ENCODE measurements around the gene MARCHF4. TPM values are rescaled to one million over a fixed set of nuclear protein-coding genes. Genes with fewer than 3 reads are reported as not detected.

MARCHF4 gene
- total and polyA plus RNA-seq, 2 donors (not counting 3 experiments of a cell fraction or from before 2014, with no cell fraction given), result 11.7 to 21.5 TPM

DNA sequence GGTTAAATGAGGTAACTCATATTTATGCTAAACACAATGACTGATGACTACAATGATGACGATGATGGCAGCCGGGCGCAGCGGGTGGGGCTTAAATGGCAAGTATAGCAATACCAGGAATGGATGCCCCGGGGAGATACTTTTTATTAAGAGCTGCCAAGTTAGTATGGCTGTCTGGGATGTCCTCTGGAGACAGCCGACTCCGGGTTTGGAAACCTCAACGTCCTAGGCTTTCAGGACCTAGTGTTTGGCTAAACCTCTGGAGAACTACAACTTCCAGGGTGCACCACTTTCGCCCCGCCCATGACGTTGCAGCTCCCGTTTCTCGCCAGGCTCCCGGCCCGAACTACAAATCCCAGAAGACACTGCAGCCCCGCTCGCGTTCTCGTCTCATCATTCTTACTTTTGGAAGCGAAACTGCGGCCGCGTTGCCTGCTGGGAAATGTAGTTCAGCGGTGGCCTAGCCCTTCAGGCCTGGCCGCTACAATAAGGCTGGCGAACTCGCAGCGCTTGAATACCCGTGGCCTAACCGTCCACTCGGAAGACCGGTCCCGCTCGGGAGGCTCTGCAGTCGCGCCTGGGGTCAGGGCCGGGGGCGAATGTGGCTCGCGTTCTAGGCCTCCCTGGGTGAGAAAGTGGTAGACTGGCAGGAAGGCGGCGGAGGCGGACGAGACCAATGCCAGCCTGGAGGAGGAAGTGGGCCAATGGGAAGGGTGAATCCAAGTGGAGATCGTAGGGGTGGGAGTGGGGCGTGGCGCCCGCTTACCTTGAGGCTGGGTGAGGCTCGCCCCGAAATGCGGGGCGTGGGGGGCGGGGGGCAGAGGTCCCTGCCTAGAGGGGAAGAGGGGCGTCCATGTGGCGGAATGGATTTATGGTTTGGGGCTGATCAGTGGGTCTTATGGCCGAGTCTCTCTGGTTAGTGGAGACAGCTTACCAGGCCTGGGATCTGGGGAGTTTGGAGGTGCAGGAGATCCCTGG lies 40.0 kb upstream of the MARCHF4 start, which contains the start of gene SMARCAL1:
Gene SMARCAL1, plus strand, starts transcription at position 463 of the 978 bp plus-strand sequence. CDS start 2,221 bp downstream, outside the sequence.
- intact Hi-C loops (cut with micrococcal nuclease), result loop anchor here (1.0 to 5.0 kb wide), 5 partner anchors 40 to 298 kb away; partner anchors contain the start of genes MARCHF4 and RPL37A
- TF ChIP-seq JUN (IDR thresholded peaks at IDR 0.05; ENCODE audit: borderline replicate concordance, insufficient read depth, insufficient read length, low read depth) (no peak), GATA2 (IDR thresholded peaks at IDR 0.05; ENCODE audit: insufficient read depth, insufficient read length, low read depth, low read length) (no peak), EZH2 (IDR thresholded peaks at IDR 0.05; ENCODE audit: borderline replicate concordance, low read depth, low read length, severe bottlenecking) (no peak), POLR2A (IDR thresholded peaks at IDR 0.05; ENCODE audit: low read depth, low read length) (peak; percentile 83), FOS (IDR thresholded peaks at IDR 0.05; ENCODE audit: borderline replicate concordance, insufficient read depth, low read length) (no peak), POLR2AphosphoS5 (IDR thresholded peaks at IDR 0.05; ENCODE audit: insufficient read depth, low read depth, low read length) (peak; percentile 72), MYC (IDR thresholded peaks at IDR 0.05; ENCODE audit: low read depth, low read length) (no peak)
- TF ChIP-seq, protein P1, sequence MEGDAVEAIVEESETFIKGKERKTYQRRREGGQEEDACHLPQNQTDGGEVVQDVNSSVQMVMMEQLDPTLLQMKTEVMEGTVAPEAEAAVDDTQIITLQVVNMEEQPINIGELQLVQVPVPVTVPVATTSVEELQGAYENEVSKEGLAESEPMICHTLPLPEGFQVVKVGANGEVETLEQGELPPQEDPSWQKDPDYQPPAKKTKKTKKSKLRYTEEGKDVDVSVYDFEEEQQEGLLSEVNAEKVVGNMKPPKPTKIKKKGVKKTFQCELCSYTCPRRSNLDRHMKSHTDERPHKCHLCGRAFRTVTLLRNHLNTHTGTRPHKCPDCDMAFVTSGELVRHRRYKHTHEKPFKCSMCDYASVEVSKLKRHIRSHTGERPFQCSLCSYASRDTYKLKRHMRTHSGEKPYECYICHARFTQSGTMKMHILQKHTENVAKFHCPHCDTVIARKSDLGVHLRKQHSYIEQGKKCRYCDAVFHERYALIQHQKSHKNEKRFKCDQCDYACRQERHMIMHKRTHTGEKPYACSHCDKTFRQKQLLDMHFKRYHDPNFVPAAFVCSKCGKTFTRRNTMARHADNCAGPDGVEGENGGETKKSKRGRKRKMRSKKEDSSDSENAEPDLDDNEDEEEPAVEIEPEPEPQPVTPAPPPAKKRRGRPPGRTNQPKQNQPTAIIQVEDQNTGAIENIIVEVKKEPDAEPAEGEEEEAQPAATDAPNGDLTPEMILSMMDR (IDR thresholded peaks at IDR 0.05; ENCODE audit: extremely low read depth in 1 of 2, insufficient read depth in 1 of 2, low read depth in 1 of 2, low read length in 2 of 2), result no peak
- TF ChIP-seq, protein P2, sequence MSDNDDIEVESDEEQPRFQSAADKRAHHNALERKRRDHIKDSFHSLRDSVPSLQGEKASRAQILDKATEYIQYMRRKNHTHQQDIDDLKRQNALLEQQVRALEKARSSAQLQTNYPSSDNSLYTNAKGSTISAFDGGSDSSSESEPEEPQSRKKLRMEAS (IDR thresholded peaks at IDR 0.05; ENCODE audit: insufficient read depth, insufficient read length), result no peak
- Histone ChIP-seq H3K27ac (ENCODE audit: insufficient read depth, low read depth, low read length) (peak within 1 kb of the TSS; percentile 66), H3K4me2 (ENCODE audit: insufficient read depth, low read length) (peak within 1 kb of the TSS; percentile 66), H3K4me1 (ENCODE audit: control insufficient read depth, extremely low read depth, insufficient read depth, low read length) (peaks cover 4% of the 10 kb centered on the region), H3K4me3 (replicated peaks in 1 of 3; ENCODE audit: insufficient read depth in 1 of 3, low read depth in 1 of 3, low read length in 3 of 3) (peak within 1 kb of the TSS; percentile 29 to 64 (median 54)), H2AFZ (ENCODE audit: low read depth, low read length) (peak within 1 kb of the TSS; percentile 83), H3K79me2 (ENCODE audit: control insufficient read depth, insufficient read depth, low read length) (peaks cover 2% of the 10 kb centered on the region), H4K20me1 (replicated peaks; ENCODE audit: control insufficient read depth, extremely low read depth, insufficient read depth, low read length) (no peaks in the 10 kb centered on the region), H3K36me3 (ENCODE audit: control insufficient read depth in 2 of 2, extremely low read depth in 1 of 2, insufficient read depth in 2 of 2, low read length in 2 of 2) (peaks cover 0 to 8% of the 10 kb centered on the region in 2 experiments), H3K9me3 (replicated peaks; ENCODE audit: control insufficient read depth, insufficient read depth, low read length) (no peaks in the 10 kb centered on the region), H3K9me1 (replicated peaks; ENCODE audit: control insufficient read depth, extremely low read depth, insufficient read depth, low read length) (no peaks in the 10 kb centered on the region), H3K9ac (replicated peaks; ENCODE audit: extremely low read depth, insufficient read depth, low read length) (peak within 1 kb of the TSS; percentile 83), H3K27me3 (ENCODE audit: control insufficient read depth in 2 of 2, insufficient read depth in 2 of 2, low read length in 2 of 2) (no peaks in the 10 kb centered on the region)
- CTCF ChIA-PET, result interaction anchor here (0.7 to 1.6 kb wide), 6 partner anchors 9 to 190 kb away, joined by 3 to 8 read pairs (median 4); partner anchors contain the start of genes MARCHF4 and RPL37A
- dilution Hi-C loops (cut with MboI; ENCODE audit: extremely low pct_ligation_motif_present, low sequenced_read_pairs), result no loop called here
- POLR2A ChIA-PET, result interaction anchor here (0.8 to 1.1 kb wide), 3 partner anchors 39 to 86 kb away, joined by 3 to 11 read pairs (median 3); partner anchors contain the start of genes MARCHF4 and RPL37A
- BruUV-seq (replicated peaks), result TSS peak; percentile 83
- DNase-seq (ENCODE audit: low read depth, low spot score), result peak; percentile 99
- peak; percentile 100 for FAIRE-seq

All from endothelial cell of umbilical vein (primary cell).